ENCODE measurements around the gene PRKCB. TPM values are rescaled to one million over a fixed set of nuclear protein-coding genes. Genes with fewer than 3 reads are reported as not detected.
A peak's percentile ranks its signal among the peaks of the same experiment; 100 is the strongest.

Gene PRKCB
- total RNA-seq, 1 experiment from 2014 or later = not detected

DNA sequence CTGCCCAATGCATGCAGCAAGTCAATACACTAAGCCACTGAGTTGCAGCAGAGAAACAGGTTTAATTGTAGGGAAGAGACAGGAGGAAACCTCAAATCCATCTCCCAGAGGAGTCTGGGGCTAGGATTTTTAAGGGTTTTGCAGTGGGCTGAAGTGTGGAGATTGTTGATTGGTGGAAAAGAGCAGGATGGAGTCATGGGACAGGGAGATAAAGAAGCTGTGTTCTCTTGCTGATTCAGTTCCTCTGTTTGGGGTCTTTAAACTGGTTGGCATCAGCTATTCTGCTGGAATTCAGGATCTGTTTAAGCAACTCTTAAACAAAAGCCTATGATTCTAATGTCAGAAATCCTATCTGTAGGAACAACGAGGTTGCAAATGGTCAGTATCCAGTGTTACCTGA lies 239.5 kb downstream of the PRKCB start:
- BruUV-seq (replicated peaks) = no TSS peak
- H3K9ac ChIP-seq (ENCODE audit: low read length) = no peak overlapping the region
- no peak overlapping the region for H3K4me2 ChIP-seq (ENCODE audit: low read length)
- H3K9me2 ChIP-seq (replicated peaks; ENCODE audit: low read length) = no peaks in the 10 kb centered on the region
- H3K27me3 ChIP-seq (ENCODE audit: low read length) = peaks cover 8% of the 10 kb centered on the region; the same call in 1 of the 2 replicates
- H3F3A ChIP-seq (ENCODE audit: low read length, unreplicated experiment) = no peaks in the 10 kb centered on the region
- H3K4me3 ChIP-seq (ENCODE audit: low read length) = no peak overlapping the region
- no peak overlapping the region for H2AFZ ChIP-seq (ENCODE audit: low read length)
- intact Hi-C loops (cut with micrococcal nuclease) = no loop called here
- no peak overlapping the region for H3K27ac ChIP-seq (ENCODE audit: low read length)
- no peaks in the 10 kb centered on the region for H4K20me1 ChIP-seq (ENCODE audit: low read length)
- H3K36me3 ChIP-seq (ENCODE audit: low read depth, low read length) = no peaks in the 10 kb centered on the region
- H3K4me1 ChIP-seq (ENCODE audit: insufficient read depth, low read length) = no peaks in the 10 kb centered on the region
- no peaks in the 10 kb centered on the region for H3K79me2 ChIP-seq (ENCODE audit: low read length)
- no peak for ATAC-seq
- ChIA-PET POLR2A (ENCODE audit: unreplicated experiment) (no interaction called here), CTCF (no interaction called here)
- no peak for DNase-seq
- no peaks in the 10 kb centered on the region for H3K9me3 ChIP-seq (ENCODE audit: low read length)
- TF ChIP-seq, protein P1, sequence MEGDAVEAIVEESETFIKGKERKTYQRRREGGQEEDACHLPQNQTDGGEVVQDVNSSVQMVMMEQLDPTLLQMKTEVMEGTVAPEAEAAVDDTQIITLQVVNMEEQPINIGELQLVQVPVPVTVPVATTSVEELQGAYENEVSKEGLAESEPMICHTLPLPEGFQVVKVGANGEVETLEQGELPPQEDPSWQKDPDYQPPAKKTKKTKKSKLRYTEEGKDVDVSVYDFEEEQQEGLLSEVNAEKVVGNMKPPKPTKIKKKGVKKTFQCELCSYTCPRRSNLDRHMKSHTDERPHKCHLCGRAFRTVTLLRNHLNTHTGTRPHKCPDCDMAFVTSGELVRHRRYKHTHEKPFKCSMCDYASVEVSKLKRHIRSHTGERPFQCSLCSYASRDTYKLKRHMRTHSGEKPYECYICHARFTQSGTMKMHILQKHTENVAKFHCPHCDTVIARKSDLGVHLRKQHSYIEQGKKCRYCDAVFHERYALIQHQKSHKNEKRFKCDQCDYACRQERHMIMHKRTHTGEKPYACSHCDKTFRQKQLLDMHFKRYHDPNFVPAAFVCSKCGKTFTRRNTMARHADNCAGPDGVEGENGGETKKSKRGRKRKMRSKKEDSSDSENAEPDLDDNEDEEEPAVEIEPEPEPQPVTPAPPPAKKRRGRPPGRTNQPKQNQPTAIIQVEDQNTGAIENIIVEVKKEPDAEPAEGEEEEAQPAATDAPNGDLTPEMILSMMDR (conservative IDR thresholded peaks at IDR 0.05; ENCODE audit: low read depth, low read length) = no peak
- TF ChIP-seq EZH2phosphoT487 (IDR thresholded peaks at IDR 0.05; ENCODE audit: borderline replicate concordance, low read length) (no peak), EZH2 (IDR thresholded peaks at IDR 0.05; ENCODE audit: low read length, unreplicated experiment) (no peak)

DNA sequence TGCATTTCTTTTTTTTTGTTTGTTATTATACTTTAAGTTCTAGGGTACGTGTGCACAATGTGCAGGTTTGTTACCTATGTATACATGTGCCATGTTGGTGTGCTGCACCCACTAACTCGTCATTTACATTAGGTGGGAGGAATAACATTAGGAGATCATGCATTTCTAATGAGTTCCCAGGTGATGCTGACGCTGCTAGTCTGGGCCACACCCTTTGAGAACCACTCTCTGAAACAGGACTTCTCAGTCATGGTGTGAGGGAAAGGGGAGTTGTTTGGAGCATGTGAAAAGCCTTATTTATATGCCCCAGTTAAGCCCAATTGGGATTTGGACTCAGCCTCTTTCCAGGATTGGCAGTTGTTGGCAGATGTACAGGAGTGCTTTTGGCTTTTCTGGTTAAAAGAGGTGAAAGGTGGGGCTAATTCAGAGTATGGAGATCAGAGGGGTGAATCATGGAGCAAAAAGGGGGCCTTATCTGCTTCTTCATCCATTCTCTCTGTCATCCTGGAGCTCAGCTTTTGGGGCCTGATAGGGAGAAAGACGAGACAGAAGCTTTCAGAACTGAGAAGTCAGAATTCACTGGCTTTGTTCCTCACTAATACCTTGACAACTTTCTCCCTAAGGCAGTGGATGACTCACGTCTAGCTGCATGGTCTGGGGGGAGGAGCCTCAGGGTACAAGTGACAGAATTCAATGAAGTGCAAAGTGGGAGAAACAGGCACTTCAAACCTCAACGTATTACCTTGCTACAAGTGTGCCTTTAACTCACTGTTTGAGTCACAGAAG lies 240.3 kb downstream of the PRKCB start:
- ChIA-PET POLR2A (ENCODE audit: unreplicated experiment) (no interaction called here), CTCF (no interaction called here)
- Histone ChIP-seq H3K27me3 (ENCODE audit: low read length) (peaks cover 8% of the 10 kb centered on the region; the same call in 1 of the 2 replicates), H3K36me3 (ENCODE audit: low read depth, low read length) (no peaks in the 10 kb centered on the region), H3K4me2 (ENCODE audit: low read length) (no peak overlapping the region), H3K9me2 (replicated peaks; ENCODE audit: low read length) (no peaks in the 10 kb centered on the region), H3F3A (ENCODE audit: low read length, unreplicated experiment) (no peaks in the 10 kb centered on the region), H3K9ac (ENCODE audit: low read length) (no peak overlapping the region), H3K9me3 (ENCODE audit: low read length) (no peaks in the 10 kb centered on the region), H3K4me3 (ENCODE audit: low read length) (no peak overlapping the region), H2AFZ (ENCODE audit: low read length) (no peak overlapping the region), H4K20me1 (ENCODE audit: low read length) (no peaks in the 10 kb centered on the region), H3K4me1 (ENCODE audit: insufficient read depth, low read length) (no peaks in the 10 kb centered on the region), H3K27ac (ENCODE audit: low read length) (no peak overlapping the region), H3K79me2 (ENCODE audit: low read length) (no peaks in the 10 kb centered on the region)
- DNase-seq = peak; percentile 1
- TF ChIP-seq, protein P1 (conservative IDR thresholded peaks at IDR 0.05; ENCODE audit: low read depth, low read length) = no peak
- TF ChIP-seq EZH2 (IDR thresholded peaks at IDR 0.05; ENCODE audit: low read length, unreplicated experiment) (no peak), EZH2phosphoT487 (IDR thresholded peaks at IDR 0.05; ENCODE audit: borderline replicate concordance, low read length) (no peak)
- intact Hi-C loops (cut with micrococcal nuclease) = no loop called here
- BruUV-seq (replicated peaks) = no TSS peak
- no peak for ATAC-seq

DNA sequence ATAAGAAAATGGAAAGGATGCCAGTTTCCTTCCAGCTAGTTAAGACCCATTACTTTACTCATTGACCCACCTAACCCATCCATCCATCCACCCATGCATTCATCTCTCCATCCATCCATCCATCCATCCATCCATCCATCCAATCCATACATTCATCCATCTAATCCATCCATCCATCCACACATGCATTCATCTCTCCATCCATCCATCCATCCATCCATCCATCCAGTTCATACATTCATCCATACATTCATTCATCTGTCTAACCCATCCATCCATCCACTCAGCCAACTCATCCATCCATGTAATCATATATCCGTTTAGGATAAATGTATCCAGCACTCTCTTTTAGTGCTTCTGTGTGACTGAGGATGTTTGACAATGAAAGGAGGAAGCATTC lies 241.5 kb downstream of the PRKCB start:
- ATAC-seq = no peak
- no peak overlapping the region for H3K4me2 ChIP-seq (ENCODE audit: low read length)
- H3K9me2 ChIP-seq (replicated peaks; ENCODE audit: low read length) = no peaks in the 10 kb centered on the region
- BruUV-seq (replicated peaks) = no TSS peak
- no peak overlapping the region for H2AFZ ChIP-seq (ENCODE audit: low read length)
- POLR2A ChIA-PET (ENCODE audit: unreplicated experiment) = no interaction called here
- H3K9ac ChIP-seq (ENCODE audit: low read length) = no peak overlapping the region
- intact Hi-C loops (cut with micrococcal nuclease) = no loop called here
- CTCF ChIA-PET = no interaction called here
- no peaks in the 10 kb centered on the region for H4K20me1 ChIP-seq (ENCODE audit: low read length)
- H3K27me3 ChIP-seq (ENCODE audit: low read length) = peaks cover 8% of the 10 kb centered on the region; the same call in 1 of the 2 replicates
- no peaks in the 10 kb centered on the region for H3K79me2 ChIP-seq (ENCODE audit: low read length)
- H3K27ac ChIP-seq (ENCODE audit: low read length) = no peak overlapping the region
- H3F3A ChIP-seq (ENCODE audit: low read length, unreplicated experiment) = no peaks in the 10 kb centered on the region
- TF ChIP-seq, protein P1 (conservative IDR thresholded peaks at IDR 0.05; ENCODE audit: low read depth, low read length) = no peak
- no peak for TF ChIP-seq EZH2phosphoT487 (IDR thresholded peaks at IDR 0.05; ENCODE audit: borderline replicate concordance, low read length)
- TF ChIP-seq EZH2 (IDR thresholded peaks at IDR 0.05; ENCODE audit: low read length, unreplicated experiment) = no peak
- no peaks in the 10 kb centered on the region for H3K9me3 ChIP-seq (ENCODE audit: low read length)
- H3K4me1 ChIP-seq (ENCODE audit: insufficient read depth, low read length) = no peaks in the 10 kb centered on the region
- DNase-seq = no peak
- H3K4me3 ChIP-seq (ENCODE audit: low read length) = no peak overlapping the region
- no peaks in the 10 kb centered on the region for H3K36me3 ChIP-seq (ENCODE audit: low read depth, low read length)

All from PC-3 (cell line).